GM12865 (cell line): ENCODE results near the gene TINAGL1.

Experiments used
- DNase-seq: peaks from one replicate; pipeline ENCODE4 v3.0.0; 2010; ENCODE audit warnings: low read depth
- H3K4me3 ChIP-seq: 2 replicates; pipeline ENCODE4 v1.5.1; 2011; ENCODE audit warnings: mild to moderate bottlenecking, low read depth, low read length, control low read depth
- TF ChIP-seq, protein P1 (sequence below): IDR thresholded peaks from 2 replicates; pipeline ENCODE4 v1.5.1; 2011; ENCODE audit warnings: low read length, control low read depth, low read depth, inconsistent platforms; ENCODE audit not compliant: insufficient read depth; ENCODE audit errors: missing control alignments

The TINAGL1 gene, protein sequence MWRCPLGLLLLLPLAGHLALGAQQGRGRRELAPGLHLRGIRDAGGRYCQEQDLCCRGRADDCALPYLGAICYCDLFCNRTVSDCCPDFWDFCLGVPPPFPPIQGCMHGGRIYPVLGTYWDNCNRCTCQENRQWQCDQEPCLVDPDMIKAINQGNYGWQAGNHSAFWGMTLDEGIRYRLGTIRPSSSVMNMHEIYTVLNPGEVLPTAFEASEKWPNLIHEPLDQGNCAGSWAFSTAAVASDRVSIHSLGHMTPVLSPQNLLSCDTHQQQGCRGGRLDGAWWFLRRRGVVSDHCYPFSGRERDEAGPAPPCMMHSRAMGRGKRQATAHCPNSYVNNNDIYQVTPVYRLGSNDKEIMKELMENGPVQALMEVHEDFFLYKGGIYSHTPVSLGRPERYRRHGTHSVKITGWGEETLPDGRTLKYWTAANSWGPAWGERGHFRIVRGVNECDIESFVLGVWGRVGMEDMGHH

DNA sequence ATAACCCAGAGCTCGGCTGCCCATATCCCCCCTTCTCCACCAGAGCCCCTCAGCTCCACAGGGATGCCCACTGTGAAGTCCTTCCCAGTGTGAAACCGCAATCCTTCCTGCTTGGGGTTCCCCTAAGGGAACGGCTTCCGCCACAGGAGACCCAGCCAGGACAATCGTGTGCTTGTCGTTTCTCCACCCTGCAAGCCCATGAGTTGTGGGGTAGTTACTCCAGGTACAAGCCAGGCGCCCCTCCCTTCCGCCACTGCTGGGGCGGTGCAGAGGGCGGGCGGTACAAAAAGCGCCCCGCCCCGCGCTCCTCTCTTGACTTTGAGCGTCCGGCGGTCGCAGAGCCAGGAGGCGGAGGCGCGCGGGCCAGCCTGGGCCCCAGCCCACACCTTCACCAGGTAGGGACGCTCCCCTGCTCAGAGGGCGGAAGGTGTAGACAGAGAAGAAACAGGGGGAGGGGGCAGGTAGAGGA, at the start of gene TINAGL1:
Gene TINAGL1, plus strand, starts transcription at position 315 of the 469 bp plus-strand sequence. CDS start 634 bp downstream, outside the sequence.
- no peak for DNase-seq
- no peak within 1 kb of the TSS for H3K4me3 ChIP-seq
- TF ChIP-seq, protein P1, sequence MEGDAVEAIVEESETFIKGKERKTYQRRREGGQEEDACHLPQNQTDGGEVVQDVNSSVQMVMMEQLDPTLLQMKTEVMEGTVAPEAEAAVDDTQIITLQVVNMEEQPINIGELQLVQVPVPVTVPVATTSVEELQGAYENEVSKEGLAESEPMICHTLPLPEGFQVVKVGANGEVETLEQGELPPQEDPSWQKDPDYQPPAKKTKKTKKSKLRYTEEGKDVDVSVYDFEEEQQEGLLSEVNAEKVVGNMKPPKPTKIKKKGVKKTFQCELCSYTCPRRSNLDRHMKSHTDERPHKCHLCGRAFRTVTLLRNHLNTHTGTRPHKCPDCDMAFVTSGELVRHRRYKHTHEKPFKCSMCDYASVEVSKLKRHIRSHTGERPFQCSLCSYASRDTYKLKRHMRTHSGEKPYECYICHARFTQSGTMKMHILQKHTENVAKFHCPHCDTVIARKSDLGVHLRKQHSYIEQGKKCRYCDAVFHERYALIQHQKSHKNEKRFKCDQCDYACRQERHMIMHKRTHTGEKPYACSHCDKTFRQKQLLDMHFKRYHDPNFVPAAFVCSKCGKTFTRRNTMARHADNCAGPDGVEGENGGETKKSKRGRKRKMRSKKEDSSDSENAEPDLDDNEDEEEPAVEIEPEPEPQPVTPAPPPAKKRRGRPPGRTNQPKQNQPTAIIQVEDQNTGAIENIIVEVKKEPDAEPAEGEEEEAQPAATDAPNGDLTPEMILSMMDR, result no peak

DNA sequence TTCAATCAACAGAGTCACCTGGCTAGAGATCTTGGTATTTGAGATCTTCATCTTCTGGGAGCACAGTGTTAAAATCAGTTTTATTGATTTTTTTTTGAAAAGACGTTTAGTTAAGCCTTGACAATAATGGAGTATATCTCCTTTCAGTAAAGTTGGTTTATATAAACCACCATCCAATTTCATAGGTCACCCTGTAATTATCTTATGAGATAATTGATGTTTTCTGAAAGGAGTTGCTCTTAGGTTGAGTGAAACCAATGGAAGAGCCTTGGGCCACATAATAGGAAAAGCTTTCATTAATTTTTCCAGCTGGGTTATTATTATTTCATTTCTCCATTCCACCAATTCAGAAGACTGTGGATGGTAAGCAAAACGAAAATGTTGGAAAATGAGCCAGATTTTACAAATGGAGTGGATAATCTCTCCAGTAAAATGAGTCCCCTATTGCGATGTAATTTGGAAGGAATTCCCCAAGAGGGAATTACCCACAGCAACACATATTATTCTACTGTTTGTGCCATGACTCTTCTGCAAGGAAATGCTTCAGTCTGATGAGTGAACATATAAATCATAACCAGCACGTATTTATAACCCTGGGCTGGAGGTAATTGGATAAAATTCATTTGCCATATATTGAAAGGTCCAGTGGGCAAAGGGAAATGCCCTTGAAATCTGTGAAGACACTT, 46.2 kb upstream of the TINAGL1 start:
- H3K4me3 ChIP-seq, result no peak overlapping the region
- no peak for DNase-seq
- TF ChIP-seq, protein P1, result no peak

DNA sequence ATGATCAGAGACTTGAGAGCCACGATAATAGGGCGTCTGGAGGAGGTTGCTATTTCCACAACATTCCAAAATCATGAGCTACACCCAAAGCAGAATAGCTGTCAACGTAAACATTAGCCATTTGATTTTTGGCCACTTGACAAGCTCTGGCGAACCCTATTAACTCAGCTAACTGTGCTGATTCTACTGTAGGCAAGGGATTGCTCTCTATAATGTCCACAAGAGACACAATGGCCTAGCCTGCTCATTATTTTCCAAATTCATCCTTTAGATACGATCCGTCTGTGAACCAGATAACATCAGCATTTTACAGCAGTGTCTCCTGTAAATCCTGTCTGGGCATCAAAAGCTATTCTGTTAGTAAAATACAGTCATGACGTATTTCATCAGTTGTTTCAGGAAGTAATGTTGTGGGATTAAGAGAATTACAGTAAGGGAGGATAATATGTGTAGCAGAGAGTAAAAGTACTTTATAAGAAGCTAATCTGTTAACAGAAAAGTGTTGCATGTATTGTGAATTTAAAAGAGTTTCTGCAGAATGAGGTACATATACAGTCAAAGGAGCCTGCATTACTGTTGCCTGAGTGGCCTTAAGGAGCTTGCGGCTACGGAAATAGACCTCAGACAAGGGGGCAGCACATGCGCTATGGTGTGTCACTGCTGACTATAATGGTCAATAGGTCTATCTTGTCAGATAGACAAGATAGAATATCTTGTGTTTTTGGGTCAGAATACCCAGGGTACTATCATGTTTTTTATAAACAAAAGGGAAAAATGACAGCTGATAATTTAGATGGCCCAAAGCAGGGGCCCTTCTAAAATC, 44.9 kb upstream of the TINAGL1 start:
- TF ChIP-seq, protein P1, result no peak
- H3K4me3 ChIP-seq, result no peak overlapping the region
- DNase-seq, result no peak

DNA sequence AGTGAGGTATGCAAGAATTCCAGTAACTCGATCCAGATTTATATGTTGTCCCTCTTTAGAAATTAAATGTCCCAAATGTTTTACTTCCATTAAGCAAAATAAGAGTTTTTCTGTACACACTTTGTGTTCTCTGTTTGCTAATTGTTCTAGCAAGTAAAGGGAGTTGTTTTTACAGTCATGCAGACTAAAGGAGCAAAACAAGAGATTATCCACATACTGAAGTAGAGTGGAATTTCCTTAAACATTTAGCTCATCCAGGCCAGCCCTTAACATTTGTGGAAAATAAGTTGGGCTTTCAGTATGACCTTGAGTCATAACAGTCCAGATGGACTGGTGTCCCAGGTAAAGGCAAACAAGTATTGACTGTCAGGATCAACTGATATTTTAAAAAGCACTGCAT, 44.1 kb upstream of the TINAGL1 start:
- TF ChIP-seq, protein P1, result no peak
- no peak for DNase-seq
- no peak overlapping the region for H3K4me3 ChIP-seq

DNA sequence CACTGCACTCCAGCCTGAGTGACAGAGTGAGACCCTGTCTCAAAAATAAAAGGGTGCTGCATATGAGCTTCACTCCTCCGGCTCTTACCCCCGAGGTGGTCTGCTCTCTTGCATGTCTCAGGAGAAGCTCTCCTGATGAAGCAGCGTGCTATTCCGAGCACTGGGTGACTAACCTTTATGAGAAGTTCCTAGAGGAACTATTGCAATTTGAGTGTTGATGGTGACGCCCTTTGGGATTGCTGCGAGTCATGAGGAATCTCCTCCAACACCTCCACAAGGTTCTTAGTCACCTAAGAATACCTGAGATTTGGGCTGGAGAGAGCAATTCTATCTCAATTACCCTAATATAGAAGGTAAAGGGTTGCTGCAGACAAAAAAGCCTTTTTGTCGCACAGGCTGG, 40.8 kb upstream of the TINAGL1 start:
- TF ChIP-seq, protein P1, result no peak
- DNase-seq, result no peak
- H3K4me3 ChIP-seq, result no peak overlapping the region

DNA sequence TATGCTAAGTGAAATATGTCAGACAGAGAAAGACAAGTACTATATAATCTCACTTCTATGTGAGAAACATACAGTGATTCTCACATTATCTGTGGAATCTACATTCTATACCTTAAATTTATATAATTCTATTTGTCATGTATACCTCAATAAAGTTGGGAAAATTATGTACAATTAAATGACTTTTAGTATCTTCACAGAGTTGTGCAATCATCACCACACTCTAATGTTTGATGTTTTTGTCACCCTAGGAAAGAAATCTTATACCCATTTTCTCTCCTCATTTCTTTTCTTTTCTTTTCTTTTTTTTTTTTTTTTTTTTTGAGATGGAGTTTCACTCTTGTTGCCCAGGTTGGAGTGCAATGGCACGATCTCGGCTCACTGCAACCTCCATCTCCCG, 37.0 kb upstream of the TINAGL1 start:
- no peak overlapping the region for H3K4me3 ChIP-seq
- DNase-seq, result no peak
- TF ChIP-seq, protein P1, result no peak
